HepG2 (cell line): ENCODE data around the gene CKLF. TPM values are rescaled to one million over a fixed set of nuclear protein-coding genes. Genes with fewer than 3 reads are reported as not detected.
A peak's percentile ranks its signal among the peaks of the same experiment; 100 is the strongest.

ENCODE experiments used
- ETV6 ChIP-seq: sonication (generic); formaldehyde crosslinking; conservative IDR thresholded peaks from 2 replicates; pipeline ENCODE4 v1.4.0; 2020; ENCODE audit warnings: missing genetic modification reagents
- EZH2 ChIP-seq: conservative IDR thresholded peaks from 2 replicates; pipeline ENCODE4 v1.6.1; 2012; ENCODE audit warnings: mild to moderate bottlenecking, low read depth, low read length, moderate library complexity
- HMGXB3 ChIP-seq: sonication (generic); formaldehyde crosslinking; IDR thresholded peaks from 2 replicates; pipeline ENCODE4 v1.4.0; 2020; ENCODE audit warnings: missing genetic modification reagents, borderline replicate concordance
- IRX3 ChIP-seq: sonication (generic); formaldehyde crosslinking; IDR thresholded peaks from 2 replicates; pipeline ENCODE4 v1.8.1; 2023; ENCODE audit warnings: mild to moderate bottlenecking, low read depth, missing genetic modification reagents, borderline replicate concordance
- MTF2 ChIP-seq: sonication (generic); formaldehyde crosslinking; IDR thresholded peaks from 2 replicates; pipeline ENCODE4 v1.5.0; 2020; ENCODE audit warnings: missing genetic modification reagents, borderline replicate concordance
- PATZ1 ChIP-seq: sonication (generic); formaldehyde crosslinking; IDR thresholded peaks from 2 replicates; pipeline ENCODE4 v1.4.0; 2020; ENCODE audit warnings: missing genetic modification reagents
- SETDB1 ChIP-seq: sonication (generic); formaldehyde crosslinking; IDR thresholded peaks from 2 replicates; pipeline ENCODE4 v1.5.1; 2020; ENCODE audit warnings: missing genetic modification reagents, mild to moderate bottlenecking, borderline replicate concordance
- SP140L ChIP-seq: sonication (generic); formaldehyde crosslinking; IDR thresholded peaks from 2 replicates; pipeline ENCODE4 v1.4.0; 2020; ENCODE audit warnings: missing genetic modification reagents, borderline replicate concordance
- TEF ChIP-seq: sonication (generic); formaldehyde crosslinking; IDR thresholded peaks from 2 replicates; pipeline ENCODE4 v1.5.0; 2020; ENCODE audit warnings: missing genetic modification reagents
- YEATS4 ChIP-seq: sonication (generic); formaldehyde crosslinking; IDR thresholded peaks from 2 replicates; pipeline ENCODE4 v1.4.0; 2020; ENCODE audit warnings: missing genetic modification reagents, borderline replicate concordance
- ZBTB37 ChIP-seq: sonication (generic); formaldehyde crosslinking; IDR thresholded peaks from 2 replicates; pipeline ENCODE4 v1.4.0; 2020; ENCODE audit warnings: mild to moderate bottlenecking, missing genetic modification reagents
- ZNF260 ChIP-seq: sonication (generic); formaldehyde crosslinking; IDR thresholded peaks from 2 replicates; pipeline ENCODE4 v1.4.0; 2020; ENCODE audit warnings: missing genetic modification reagents, low read depth, mild to moderate bottlenecking, borderline replicate concordance
- ZNF550 ChIP-seq: sonication (generic); formaldehyde crosslinking; IDR thresholded peaks from 2 replicates; pipeline ENCODE4 v1.4.0; 2020; ENCODE audit warnings: mild to moderate bottlenecking, missing genetic modification reagents, borderline replicate concordance
- ZNF766 ChIP-seq: sonication (generic); formaldehyde crosslinking; IDR thresholded peaks from 2 replicates; pipeline ENCODE4 v1.5.0; 2020; ENCODE audit warnings: missing genetic modification reagents, borderline replicate concordance
- ZNF850 ChIP-seq: sonication (generic); formaldehyde crosslinking; conservative IDR thresholded peaks from 2 replicates; pipeline ENCODE4 v1.9.0; 2021; ENCODE audit warnings: mild to moderate bottlenecking, missing genetic modification reagents
- polyA plus RNA-seq, 8 experiments: library from polyadenylated mRNA; depleted of rRNA in 3 of 8; stranded (reverse) in 7 of 8; unstranded in 1 of 8; fragments of >200 nt; fragmentation: Illumina TruSeq in 4 of 8; extraction: Trizol in 4 of 8; gene quantifications; 2 replicates each; pipeline versions ENCODE4 v1.2.1 to v1.2.3, GENCODE V29; 2011 to 2016; ENCODE audit warnings: low read depth in 4 of 8, missing spikeins in 1 of 8, mixed read lengths in 1 of 8; ENCODE audit not compliant: insufficient read depth in 1 of 8
- total RNA-seq, 5 experiments: library from RNA; depleted of rRNA; stranded (reverse); fragments of >200 nt; fragmentation: Illumina TruSeq; extraction: Trizol; gene quantifications; 2 replicates each; pipeline ENCODE4 v1.2.3, GENCODE V29; 2016; ENCODE audit warnings: low read depth in 1 of 5
- TF ChIP-seq, protein P1 (sequence below): sonication (generic); formaldehyde crosslinking; IDR thresholded peaks from 2 replicates; pipeline ENCODE4 v1.5.0; 2020; ENCODE audit warnings: mild to moderate bottlenecking, low read depth, missing genetic modification reagents, borderline replicate concordance
- TF ChIP-seq, protein P2 (sequence below): sonication (generic); formaldehyde crosslinking; IDR thresholded peaks from 2 replicates; pipeline ENCODE4 v1.9.0; 2021; ENCODE audit warnings: missing genetic modification reagents, borderline replicate concordance

The CKLF gene
- total and polyA plus RNA-seq, 2 of the 13 experiments (the other 11 are each of a cell fraction or from before 2014, with no cell fraction given) = 120 to 167 TPM

GRCh38 chr16:66608241-66609138 is 56.1 kb downstream of the CKLF start (continued):
- TF ChIP-seq PATZ1 = peak; percentile 57
- no peak for TF ChIP-seq ZNF550 (CRISPR knock-in tag)
- no peak for TF ChIP-seq HMGXB3 (CRISPR knock-in tag)
- TF ChIP-seq IRX3 = peak; percentile 71; the same call in 1 of the 2 replicates
- TF ChIP-seq MTF2 (CRISPR knock-in tag) = 0 out of 2 replicates have a peak, but pooled peaks have one; percentile 52
- peak; percentile 54; the same call in 1 of the 2 replicates for TF ChIP-seq YEATS4
- TF ChIP-seq ZBTB37 = no peak
- TF ChIP-seq SETDB1 = no peak
- TF ChIP-seq, protein P1, sequence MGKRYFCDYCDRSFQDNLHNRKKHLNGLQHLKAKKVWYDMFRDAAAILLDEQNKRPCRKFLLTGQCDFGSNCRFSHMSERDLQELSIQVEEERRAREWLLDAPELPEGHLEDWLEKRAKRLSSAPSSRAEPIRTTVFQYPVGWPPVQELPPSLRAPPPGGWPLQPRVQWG (CRISPR knock-in tag) = no peak
- peak; percentile 84; the same call in 1 of the 2 replicates for TF ChIP-seq SP140L (CRISPR knock-in tag)
- peak; percentile 88; the same call in 1 of the 2 replicates for TF ChIP-seq ZNF766 (CRISPR knock-in tag)
- TF ChIP-seq EZH2 = no peak
- TF ChIP-seq, protein P2, sequence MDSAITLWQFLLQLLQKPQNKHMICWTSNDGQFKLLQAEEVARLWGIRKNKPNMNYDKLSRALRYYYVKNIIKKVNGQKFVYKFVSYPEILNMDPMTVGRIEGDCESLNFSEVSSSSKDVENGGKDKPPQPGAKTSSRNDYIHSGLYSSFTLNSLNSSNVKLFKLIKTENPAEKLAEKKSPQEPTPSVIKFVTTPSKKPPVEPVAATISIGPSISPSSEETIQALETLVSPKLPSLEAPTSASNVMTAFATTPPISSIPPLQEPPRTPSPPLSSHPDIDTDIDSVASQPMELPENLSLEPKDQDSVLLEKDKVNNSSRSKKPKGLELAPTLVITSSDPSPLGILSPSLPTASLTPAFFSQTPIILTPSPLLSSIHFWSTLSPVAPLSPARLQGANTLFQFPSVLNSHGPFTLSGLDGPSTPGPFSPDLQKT (CRISPR knock-in tag) = no peak
- no peak for TF ChIP-seq ZNF260
- no peak for TF ChIP-seq TEF
- peak; percentile 78; the same call in 1 of the 2 replicates for TF ChIP-seq ETV6 (CRISPR knock-in tag)
- no peak for TF ChIP-seq ZNF850 (CRISPR knock-in tag)
